ENCODE results near the gene ECD. TPM values are rescaled to one million over a fixed set of nuclear protein-coding genes. Genes with fewer than 3 reads are reported as not detected.
A peak's percentile ranks its signal among the peaks of the same experiment; 100 is the strongest.

ECD gene
- total RNA-seq, 1 donor from 2014 or later, result 32.3 TPM

GRCh38 chr10:73209705-73210104 lies 41.9 kb upstream of the ECD start:
- TF ChIP-seq CTCF (IDR thresholded peaks at IDR 0.05), result no peak
- Mint-ChIP-seq H3K36me3 (ENCODE audit: unreplicated experiment) (peaks cover 26% of the 10 kb centered on the region), H3K4me1 (ENCODE audit: unreplicated experiment) (peaks cover 11% of the 10 kb centered on the region), H3K9me3 (ENCODE audit: unreplicated experiment) (peaks cover 5% of the 10 kb centered on the region), H3K27ac (ENCODE audit: unreplicated experiment) (peak overlapping the region; percentile 77), H3K4me3 (ENCODE audit: unreplicated experiment) (no peak overlapping the region), H3K27me3 (ENCODE audit: unreplicated experiment) (no peaks in the 10 kb centered on the region)
- no peak for DNase-seq (ENCODE audit: extremely low spot score, unreplicated experiment)

- Mint-ChIP-seq H3K4me1 (ENCODE audit: unreplicated experiment) (peaks cover 9% of the 10 kb centered on the region), H3K36me3 (ENCODE audit: unreplicated experiment) (peaks cover 21% of the 10 kb centered on the region), H3K27me3 (ENCODE audit: unreplicated experiment) (no peaks in the 10 kb centered on the region), H3K9me3 (ENCODE audit: unreplicated experiment) (peaks cover 5% of the 10 kb centered on the region), H3K27ac (ENCODE audit: unreplicated experiment) (no peak overlapping the region), H3K4me3 (ENCODE audit: unreplicated experiment) (no peak overlapping the region)
- no peak for DNase-seq (ENCODE audit: extremely low spot score, unreplicated experiment)
- TF ChIP-seq CTCF (IDR thresholded peaks at IDR 0.05), result no peak
Measured at GRCh38 chr10:73207883-73208282, 40.1 kb upstream of the ECD start.

- no peak for DNase-seq (ENCODE audit: extremely low spot score, unreplicated experiment)
- no peaks in the 10 kb centered on the region for H3K27me3 Mint-ChIP-seq (ENCODE audit: unreplicated experiment)
- no peak overlapping the region for H3K27ac Mint-ChIP-seq (ENCODE audit: unreplicated experiment)
- peaks cover 5% of the 10 kb centered on the region for H3K9me3 Mint-ChIP-seq (ENCODE audit: unreplicated experiment)
- H3K36me3 Mint-ChIP-seq (ENCODE audit: unreplicated experiment), result peaks cover 16% of the 10 kb centered on the region
- H3K4me1 Mint-ChIP-seq (ENCODE audit: unreplicated experiment), result peaks cover 9% of the 10 kb centered on the region
- TF ChIP-seq CTCF (IDR thresholded peaks at IDR 0.05), result no peak
- no peak overlapping the region for H3K4me3 Mint-ChIP-seq (ENCODE audit: unreplicated experiment)
Measured at GRCh38 chr10:73206385-73206784, 38.6 kb upstream of the ECD start.

GRCh38 chr10:73205890-73206289 lies 38.1 kb upstream of the ECD start:
- no peak for DNase-seq (ENCODE audit: extremely low spot score, unreplicated experiment)
- Mint-ChIP-seq H3K4me1 (ENCODE audit: unreplicated experiment) (peaks cover 9% of the 10 kb centered on the region), H3K4me3 (ENCODE audit: unreplicated experiment) (no peak overlapping the region), H3K36me3 (ENCODE audit: unreplicated experiment) (peaks cover 13% of the 10 kb centered on the region), H3K9me3 (ENCODE audit: unreplicated experiment) (peaks cover 5% of the 10 kb centered on the region), H3K27ac (ENCODE audit: unreplicated experiment) (no peak overlapping the region), H3K27me3 (ENCODE audit: unreplicated experiment) (no peaks in the 10 kb centered on the region)
- TF ChIP-seq CTCF (IDR thresholded peaks at IDR 0.05), result no peak

GRCh38 chr10:73205081-73205480 lies 37.3 kb upstream of the ECD start:
- Mint-ChIP-seq H3K9me3 (ENCODE audit: unreplicated experiment) (peaks cover 5% of the 10 kb centered on the region), H3K4me3 (ENCODE audit: unreplicated experiment) (no peak overlapping the region), H3K4me1 (ENCODE audit: unreplicated experiment) (peaks cover 6% of the 10 kb centered on the region), H3K27me3 (ENCODE audit: unreplicated experiment) (no peaks in the 10 kb centered on the region), H3K27ac (ENCODE audit: unreplicated experiment) (no peak overlapping the region), H3K36me3 (ENCODE audit: unreplicated experiment) (peaks cover 17% of the 10 kb centered on the region)
- no peak for DNase-seq (ENCODE audit: extremely low spot score, unreplicated experiment)
- TF ChIP-seq CTCF (IDR thresholded peaks at IDR 0.05), result no peak
